GM18858 (cell line): ENCODE measurements around the gene C2CD2L.
"Not testable (repeated sequence)": the region's sequence is repeated elsewhere in the genome, so short reads cannot be mapped to it uniquely, and the experiment has no call there.

Experiments used
- ATAC-seq: cut with Tn5 transposase; IDR thresholded peaks from one replicate; pipeline ENCODE4 v1.9.1; 2021; ENCODE audit not compliant: unreplicated experiment

Gene C2CD2L

DNA sequence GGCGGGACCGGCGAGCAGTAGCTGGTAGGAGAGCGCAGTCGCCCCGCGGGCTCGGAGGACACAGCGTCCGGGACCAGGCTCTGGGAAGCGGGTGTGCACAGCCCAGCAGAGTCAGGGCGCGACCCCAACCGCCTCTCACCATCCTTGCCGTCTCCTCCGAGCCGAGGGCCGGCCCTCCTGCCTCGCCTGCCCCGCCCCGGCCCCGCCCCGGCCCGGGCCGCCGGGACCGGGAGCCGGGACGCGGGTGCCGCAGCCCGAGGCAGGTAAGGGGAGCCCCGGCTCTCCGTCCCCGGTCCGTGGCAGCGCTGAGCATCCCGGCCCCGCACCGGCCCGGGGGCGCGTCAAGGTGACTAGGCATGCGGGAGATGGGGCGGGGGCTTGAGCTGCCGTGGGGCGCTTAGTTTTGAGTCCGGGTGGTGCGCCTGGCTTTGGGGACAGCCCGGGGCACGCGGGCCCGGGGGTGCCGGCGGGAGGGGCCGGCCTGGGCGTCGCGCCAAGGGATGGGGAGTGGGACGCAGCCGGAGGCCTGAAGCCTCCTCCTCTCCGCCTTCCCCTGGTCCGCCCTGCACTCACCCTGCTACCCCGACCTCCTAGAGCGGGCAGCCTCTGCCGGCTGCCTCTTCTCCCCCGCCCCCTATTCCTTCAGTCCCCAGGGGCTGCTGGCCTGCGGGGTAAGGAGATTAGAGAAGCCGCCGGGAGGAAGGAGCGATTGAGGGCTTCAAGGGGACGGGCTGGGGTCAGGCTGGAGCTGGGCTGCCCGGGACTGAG is 42.1 kb downstream of the C2CD2L start, which contains the start of gene ABCG4:
Gene ABCG4 (plus strand): TSS at position 35 of the 768 bp plus-strand sequence. CDS start 914 bp downstream, outside the sequence.
- ATAC-seq = no peak

DNA sequence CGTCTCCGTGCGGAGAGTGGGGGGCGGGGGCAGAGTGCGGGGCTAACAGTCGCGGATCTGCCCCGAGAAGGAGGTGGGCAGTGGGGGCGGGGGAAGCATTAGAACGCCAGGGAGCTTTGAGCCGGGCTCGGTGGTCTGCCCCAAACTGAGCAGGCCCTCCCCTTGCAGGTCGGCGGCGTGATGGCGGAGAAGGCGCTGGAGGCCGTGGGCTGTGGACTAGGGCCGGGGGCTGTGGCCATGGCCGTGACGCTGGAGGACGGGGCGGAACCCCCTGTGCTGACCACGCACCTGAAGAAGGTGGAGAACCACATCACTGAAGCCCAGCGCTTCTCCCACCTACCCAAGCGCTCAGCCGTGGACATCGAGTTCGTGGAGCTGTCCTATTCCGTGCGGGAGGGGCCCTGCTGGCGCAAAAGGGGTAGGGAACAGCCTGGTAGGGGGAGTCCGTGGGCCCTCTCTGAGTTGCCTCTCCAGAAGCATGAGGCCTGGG is 42.7 kb downstream of the C2CD2L start:
- no peak for ATAC-seq

DNA sequence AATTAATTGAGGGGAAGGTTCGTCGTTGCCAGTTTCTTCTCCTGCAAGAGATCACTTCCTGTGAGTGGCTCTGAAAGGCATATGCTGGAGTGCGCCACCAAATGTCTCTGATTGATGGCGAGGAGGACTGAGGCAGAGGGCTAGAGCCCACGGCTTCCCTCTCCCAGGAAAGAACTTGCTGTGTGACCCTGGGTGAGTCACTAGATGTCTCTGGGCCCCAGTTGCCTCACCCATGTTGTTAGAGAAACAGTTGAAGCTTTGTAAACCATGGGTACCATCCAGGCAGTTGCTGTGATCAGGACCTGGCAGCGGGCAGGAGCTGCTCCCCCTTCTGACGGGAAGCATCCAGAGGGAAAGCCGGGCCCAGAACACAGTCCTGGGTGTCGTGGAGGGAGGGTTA is 44.9 kb downstream of the C2CD2L start:
- no peak for ATAC-seq

DNA sequence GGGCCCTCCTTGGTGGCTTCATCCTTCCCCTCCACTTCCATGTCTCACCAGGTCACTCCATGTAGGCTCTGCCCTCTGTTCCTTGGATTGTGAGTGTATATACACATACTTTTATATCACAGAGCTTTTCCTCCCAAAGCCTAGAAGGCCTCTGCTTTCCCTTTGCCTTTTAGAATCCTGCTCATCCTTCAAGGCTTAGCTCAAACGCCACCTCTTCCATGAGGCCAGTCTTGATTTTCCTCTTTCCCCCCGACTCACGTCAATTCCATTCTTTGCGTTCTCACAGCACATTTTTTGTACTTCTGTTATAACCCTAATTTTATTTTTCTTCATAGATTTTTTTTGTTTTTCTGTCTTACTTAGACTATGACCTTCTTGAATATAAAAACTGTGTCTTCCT is 45.5 kb downstream of the C2CD2L start:
- ATAC-seq = no peak

DNA sequence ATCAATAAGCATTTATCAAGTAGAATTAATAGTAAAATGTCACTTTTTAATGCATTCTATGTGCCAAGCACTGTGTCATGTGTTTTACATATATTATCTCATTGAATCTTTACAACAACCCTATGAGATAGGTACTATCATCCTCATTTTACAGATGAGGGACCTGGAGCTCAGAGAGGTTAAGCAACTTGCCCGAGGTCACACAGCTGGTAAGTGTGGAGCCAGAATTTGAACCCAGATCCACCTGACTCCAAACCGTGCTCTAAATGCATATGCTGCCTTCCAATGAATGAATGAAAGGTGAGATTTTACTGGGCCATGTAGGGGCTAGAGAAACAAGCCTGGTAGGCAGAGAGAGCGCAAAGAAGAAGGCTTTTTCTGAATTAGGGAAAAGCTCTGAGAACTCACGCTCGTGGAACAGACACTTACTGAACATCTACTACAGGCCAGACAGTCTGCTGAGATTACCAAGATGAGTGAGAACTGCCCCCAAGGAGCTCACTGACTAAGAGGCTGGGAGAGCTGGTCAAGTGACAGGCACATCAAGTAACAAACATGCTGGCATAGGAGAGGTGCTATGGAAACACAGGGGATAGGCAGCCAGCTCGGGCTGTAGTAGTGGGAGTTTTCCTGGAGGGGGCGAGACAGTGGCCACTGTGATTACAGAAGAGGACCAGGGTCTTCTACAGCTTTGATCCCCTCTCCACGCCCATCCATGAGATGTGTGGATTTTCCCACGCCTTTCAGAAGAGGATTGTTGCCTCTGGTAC is 46.1 kb downstream of the C2CD2L start:
- no peak for ATAC-seq

DNA sequence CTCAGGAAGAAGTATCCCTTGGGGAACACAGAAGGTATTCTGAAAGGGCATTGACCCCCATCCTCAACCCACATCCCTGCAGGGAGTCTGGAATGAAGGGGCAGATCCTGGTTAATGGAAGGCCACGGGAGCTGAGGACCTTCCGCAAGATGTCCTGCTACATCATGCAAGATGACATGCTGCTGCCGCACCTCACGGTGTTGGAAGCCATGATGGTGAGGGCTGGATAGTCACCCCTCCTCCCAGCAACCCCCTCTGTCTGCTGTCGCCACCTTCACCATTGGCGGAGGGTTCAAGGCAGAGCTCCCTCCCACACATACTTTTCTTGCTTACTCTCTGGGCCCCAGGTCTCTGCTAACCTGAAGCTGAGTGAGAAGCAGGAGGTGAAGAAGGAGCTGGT is 47.0 kb downstream of the C2CD2L start:
- ATAC-seq = no peak

DNA sequence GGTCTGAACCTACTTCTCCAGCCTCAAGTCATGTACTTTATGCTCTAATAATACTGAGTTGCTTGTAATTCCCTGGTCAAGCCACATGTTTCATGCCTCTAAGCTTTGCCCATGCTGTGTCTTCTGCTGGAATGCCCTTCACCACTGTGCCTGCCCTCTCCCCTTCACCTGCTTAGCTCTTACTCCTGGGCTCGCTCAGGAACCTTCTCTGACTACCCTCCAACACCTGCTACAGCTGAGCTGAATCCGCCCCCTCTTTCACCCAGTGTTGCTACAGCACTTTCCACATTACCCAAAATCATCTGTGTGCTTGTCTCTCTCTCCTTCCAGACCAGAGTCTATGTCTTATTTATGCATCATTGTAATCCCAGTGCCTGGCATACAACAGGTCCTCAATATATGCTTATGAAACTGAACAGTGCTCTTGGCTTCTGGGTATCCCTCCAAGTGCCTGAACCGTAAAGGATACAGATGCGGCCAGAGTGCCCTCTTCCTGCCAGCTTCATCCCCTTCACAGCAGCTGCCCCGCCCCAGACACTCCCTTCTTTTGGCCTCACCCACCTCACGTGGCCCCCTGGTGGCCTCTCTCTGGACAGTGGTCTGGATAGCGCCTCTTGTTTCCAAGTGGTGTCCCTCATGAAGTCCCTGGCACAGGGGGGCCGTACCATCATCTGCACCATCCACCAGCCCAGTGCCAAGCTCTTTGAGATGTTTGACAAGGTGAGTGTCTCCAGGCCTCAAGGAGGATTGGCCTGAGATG is 48.8 kb downstream of the C2CD2L start:
- no peak for ATAC-seq

DNA sequence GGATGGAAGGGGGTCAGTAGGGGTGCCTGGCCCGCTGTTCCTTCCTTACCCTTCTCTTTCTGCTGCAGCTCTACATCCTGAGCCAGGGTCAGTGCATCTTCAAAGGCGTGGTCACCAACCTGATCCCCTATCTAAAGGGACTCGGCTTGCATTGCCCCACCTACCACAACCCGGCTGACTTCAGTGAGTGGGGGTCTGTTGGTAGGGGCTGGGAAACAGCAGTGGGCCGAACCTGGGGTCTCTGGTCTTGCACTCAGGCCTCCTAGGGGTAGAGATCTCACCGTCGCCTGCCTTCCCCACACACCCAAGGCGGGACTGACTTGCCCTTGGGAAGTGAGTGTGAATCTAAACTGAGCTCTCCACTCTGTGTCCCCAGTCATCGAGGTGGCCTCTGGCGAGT is 49.4 kb downstream of the C2CD2L start:
- ATAC-seq = no peak

DNA sequence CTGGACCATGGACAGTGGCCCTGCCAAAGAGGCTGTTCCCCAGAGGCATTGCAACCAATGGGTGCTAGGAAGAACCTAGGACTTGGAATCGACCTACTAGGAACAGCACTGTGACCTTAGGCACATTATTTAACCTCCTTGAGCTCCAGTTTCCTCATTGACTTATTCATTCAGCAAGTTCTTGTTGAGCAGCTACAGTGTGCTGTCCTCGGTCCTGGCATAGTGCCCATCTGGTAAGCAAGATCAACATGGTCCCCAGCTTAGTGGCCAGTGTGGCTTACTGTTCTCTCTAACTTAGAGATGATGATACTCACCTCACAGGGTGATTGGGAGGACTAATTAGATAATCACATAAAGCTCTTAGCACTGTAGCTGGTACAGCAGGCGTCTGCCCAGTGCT is 49.9 kb downstream of the C2CD2L start:
- no peak for ATAC-seq

DNA sequence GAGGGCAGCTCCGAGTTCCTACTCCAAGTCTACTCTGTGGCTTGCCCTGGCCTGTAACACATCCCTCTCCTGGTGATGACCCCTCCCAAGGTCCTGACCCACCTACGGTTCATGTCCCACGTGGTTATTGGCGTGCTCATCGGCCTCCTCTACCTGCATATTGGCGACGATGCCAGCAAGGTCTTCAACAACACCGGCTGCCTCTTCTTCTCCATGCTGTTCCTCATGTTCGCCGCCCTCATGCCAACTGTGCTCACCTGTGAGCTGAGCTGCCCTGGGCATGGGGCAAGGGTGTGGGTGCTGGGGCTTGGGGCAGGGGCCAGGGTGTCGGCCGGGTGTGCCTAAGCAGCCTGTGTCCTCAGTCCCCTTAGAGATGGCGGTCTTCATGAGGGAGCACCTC is 51.3 kb downstream of the C2CD2L start:
- no peak for ATAC-seq

DNA sequence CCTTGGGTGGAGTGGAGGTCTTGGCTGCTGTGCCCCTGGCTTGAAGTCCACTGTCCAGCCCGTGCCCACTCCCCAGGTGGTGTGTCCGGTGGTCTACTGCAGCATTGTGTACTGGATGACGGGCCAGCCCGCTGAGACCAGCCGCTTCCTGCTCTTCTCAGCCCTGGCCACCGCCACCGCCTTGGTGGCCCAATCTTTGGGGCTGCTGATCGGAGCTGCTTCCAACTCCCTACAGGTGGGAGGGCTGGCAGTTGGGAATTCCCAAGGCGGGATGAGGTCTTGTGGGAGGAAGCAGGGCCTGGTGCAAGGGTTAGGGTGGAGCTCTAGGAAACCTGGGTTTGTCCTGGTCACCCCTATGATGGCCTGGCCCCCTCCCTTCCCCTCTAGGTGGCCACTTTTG is 53.0 kb downstream of the C2CD2L start:
- no peak for ATAC-seq

DNA sequence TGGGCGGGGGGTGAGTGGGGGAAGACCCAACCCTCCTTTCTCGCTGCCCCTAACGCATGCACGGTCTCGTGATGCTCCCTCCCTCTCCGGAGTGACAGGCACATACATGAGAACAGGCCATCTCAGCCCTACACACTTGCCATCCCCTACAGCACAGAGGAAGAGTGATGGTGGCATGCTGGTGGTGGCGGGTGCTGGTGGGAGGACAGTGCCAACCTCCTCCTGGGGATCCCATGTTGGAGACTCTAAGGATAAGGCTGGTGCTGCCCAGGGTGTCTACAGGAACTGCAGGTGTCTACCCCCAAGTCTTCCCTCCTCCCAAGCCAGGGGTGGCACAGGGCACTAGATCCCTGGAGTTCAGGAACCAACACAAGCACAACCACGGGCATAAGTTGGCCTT is 54.7 kb downstream of the C2CD2L start:
- ATAC-seq = no peak

DNA sequence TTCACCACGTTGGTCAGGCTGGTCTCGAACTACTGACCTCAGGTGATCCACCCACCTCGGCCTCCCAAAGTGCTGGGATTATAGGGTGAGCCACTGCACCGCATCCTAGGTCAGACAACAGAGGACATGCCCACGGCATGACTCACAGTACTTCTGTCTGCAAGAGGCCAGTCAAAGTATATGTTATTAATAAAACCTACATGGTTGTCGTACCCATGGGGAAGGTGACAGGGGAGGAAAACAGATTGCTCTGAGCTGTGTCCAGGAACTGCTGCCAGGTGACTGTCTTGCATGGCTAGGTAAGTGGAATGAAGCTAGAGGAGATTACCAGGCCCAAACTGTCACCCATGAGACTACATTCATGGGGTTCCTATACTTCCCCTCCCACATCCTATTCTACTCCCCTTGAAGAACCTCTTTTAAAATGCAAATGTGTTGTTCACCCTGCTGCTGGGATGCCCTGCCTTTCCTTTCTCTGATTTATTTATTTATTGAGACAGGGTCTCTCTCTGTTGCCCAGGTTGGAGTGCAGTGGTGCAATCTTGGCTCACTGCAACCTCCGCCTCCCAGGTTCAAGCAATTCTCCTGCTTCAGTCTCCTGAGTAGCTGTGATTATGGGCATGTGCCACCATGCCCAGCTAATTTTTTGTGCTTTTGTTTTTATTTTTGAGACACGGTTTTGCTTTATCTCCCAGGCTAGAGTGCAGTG is 59.4 kb downstream of the C2CD2L start:
- ATAC-seq = no peak

DNA sequence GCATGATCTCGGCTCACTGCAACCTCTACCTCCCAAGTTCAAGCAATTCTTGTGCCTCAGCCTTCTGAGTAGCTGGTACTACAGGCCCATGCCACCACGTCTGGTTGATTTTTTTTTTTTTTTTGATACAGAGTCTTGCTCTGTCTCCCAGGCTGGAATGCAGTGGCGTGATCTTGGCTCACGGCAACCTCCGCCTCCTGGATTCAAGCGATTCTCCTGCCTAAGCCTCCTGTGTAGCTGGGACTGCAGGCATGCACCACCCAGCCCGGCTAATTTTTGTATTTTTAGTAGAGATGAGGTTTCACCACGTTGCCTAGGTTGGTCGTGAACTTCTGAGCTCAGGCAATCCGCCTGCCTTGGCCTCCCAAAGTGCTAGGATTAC is 59.9 kb downstream of the C2CD2L start:
- not testable (repeated sequence) for ATAC-seq

DNA sequence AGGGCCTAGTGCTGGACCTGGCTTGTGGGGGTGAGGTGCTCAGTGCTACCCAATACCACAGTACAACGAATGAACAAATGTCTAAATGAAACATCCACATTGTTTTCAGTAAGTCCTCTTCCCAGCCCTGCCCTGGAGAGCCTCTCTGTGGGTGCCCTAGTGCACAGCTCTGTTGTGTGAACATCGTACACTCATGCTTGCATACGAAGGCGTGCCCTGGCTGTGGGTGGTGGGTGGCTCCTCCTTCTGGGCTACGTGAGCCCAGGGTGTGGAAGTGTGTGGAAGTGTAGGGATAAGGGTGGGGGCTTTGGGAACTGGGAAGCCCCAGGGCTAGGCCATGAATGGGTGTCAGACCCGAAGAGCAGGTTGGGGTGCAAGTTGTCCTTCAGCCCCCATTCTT is 60.8 kb downstream of the C2CD2L start:
- ATAC-seq = no peak
